Ishikawa (cell line): ENCODE measurements around the gene SMCHD1.

Source experiments
- CEBPB ChIP-seq: IDR thresholded peaks from 2 replicates; pipeline ENCODE4 v1.6.1; 2012
- CREB1 ChIP-seq: IDR thresholded peaks from 2 replicates; pipeline ENCODE4 v1.6.1; 2012; ENCODE audit warnings: low read depth
- EGR1 ChIP-seq: IDR thresholded peaks from 2 replicates; pipeline ENCODE4 v1.6.1; 2012
- EP300 ChIP-seq: IDR thresholded peaks from 2 replicates; pipeline ENCODE4 v1.6.1; 2012; ENCODE audit warnings: borderline replicate concordance
- FOXM1 ChIP-seq: IDR thresholded peaks from 2 replicates; pipeline ENCODE4 v1.6.1; 2012; ENCODE audit warnings: low read depth, borderline replicate concordance
- MAX ChIP-seq: IDR thresholded peaks from 2 replicates; pipeline ENCODE4 v1.6.1; 2012
- RAD21 ChIP-seq: IDR thresholded peaks from 2 replicates; pipeline ENCODE4 v1.6.1; 2012; ENCODE audit warnings: low read depth
- TAF1 ChIP-seq: IDR thresholded peaks from 2 replicates; pipeline ENCODE4 v1.6.1; 2012; ENCODE audit warnings: low read depth, mild to moderate bottlenecking
- TEAD4 ChIP-seq: IDR thresholded peaks from 2 replicates; pipeline ENCODE4 v1.6.1; 2012
- YY1 ChIP-seq: IDR thresholded peaks from 2 replicates; pipeline ENCODE4 v1.6.1; 2012; ENCODE audit warnings: low read depth
- TF ChIP-seq, protein P1 (sequence below): IDR thresholded peaks from 2 replicates; pipeline ENCODE4 v1.6.1; 2012; ENCODE audit warnings: low read depth, mild to moderate bottlenecking

- TF ChIP-seq YY1 (no peak), MAX (no peak), TEAD4 (no peak), TAF1 (no peak), RAD21 (no peak), FOXM1 (no peak), EP300 (no peak), CREB1 (no peak), EGR1 (no peak), CEBPB (no peak)
- TF ChIP-seq, protein P1, sequence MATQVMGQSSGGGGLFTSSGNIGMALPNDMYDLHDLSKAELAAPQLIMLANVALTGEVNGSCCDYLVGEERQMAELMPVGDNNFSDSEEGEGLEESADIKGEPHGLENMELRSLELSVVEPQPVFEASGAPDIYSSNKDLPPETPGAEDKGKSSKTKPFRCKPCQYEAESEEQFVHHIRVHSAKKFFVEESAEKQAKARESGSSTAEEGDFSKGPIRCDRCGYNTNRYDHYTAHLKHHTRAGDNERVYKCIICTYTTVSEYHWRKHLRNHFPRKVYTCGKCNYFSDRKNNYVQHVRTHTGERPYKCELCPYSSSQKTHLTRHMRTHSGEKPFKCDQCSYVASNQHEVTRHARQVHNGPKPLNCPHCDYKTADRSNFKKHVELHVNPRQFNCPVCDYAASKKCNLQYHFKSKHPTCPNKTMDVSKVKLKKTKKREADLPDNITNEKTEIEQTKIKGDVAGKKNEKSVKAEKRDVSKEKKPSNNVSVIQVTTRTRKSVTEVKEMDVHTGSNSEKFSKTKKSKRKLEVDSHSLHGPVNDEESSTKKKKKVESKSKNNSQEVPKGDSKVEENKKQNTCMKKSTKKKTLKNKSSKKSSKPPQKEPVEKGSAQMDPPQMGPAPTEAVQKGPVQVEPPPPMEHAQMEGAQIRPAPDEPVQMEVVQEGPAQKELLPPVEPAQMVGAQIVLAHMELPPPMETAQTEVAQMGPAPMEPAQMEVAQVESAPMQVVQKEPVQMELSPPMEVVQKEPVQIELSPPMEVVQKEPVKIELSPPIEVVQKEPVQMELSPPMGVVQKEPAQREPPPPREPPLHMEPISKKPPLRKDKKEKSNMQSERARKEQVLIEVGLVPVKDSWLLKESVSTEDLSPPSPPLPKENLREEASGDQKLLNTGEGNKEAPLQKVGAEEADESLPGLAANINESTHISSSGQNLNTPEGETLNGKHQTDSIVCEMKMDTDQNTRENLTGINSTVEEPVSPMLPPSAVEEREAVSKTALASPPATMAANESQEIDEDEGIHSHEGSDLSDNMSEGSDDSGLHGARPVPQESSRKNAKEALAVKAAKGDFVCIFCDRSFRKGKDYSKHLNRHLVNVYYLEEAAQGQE: no peak
These were observed 37.5 kb upstream of the SMCHD1 start for GRCh38 chr18:2618009-2618408.
